PC-3 (cell line): ENCODE measurements around the gene ZCCHC24.

Experiments
- EZH2 ChIP-seq: fragments of 300-600 bp; sonication (generic); IDR thresholded peaks from one replicate; pipeline ENCODE4 v1.6.1; 2017; ENCODE audit warnings: antibody characterized with exemption, mild to moderate bottlenecking, low read length; ENCODE audit not compliant: unreplicated experiment
- EZH2phosphoT487 ChIP-seq: fragments of 300-600 bp; sonication (generic); IDR thresholded peaks from 2 replicates; pipeline ENCODE4 v1.6.1; 2018; ENCODE audit warnings: mild to moderate bottlenecking, antibody characterized with exemption, low read length, borderline replicate concordance
- TF ChIP-seq, protein P1 (sequence below): fragments of 300-600 bp; sonication (generic); conservative IDR thresholded peaks from 2 replicates; pipeline ENCODE4 v1.5.1; 2017; ENCODE audit warnings: antibody characterized with exemption, low read depth, mild to moderate bottlenecking, low read length

- TF ChIP-seq EZH2 (no peak), EZH2phosphoT487 (no peak)
- TF ChIP-seq, protein P1, sequence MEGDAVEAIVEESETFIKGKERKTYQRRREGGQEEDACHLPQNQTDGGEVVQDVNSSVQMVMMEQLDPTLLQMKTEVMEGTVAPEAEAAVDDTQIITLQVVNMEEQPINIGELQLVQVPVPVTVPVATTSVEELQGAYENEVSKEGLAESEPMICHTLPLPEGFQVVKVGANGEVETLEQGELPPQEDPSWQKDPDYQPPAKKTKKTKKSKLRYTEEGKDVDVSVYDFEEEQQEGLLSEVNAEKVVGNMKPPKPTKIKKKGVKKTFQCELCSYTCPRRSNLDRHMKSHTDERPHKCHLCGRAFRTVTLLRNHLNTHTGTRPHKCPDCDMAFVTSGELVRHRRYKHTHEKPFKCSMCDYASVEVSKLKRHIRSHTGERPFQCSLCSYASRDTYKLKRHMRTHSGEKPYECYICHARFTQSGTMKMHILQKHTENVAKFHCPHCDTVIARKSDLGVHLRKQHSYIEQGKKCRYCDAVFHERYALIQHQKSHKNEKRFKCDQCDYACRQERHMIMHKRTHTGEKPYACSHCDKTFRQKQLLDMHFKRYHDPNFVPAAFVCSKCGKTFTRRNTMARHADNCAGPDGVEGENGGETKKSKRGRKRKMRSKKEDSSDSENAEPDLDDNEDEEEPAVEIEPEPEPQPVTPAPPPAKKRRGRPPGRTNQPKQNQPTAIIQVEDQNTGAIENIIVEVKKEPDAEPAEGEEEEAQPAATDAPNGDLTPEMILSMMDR: no peak; the same call in 1 of the 2 replicates
Measured at GRCh38 chr10:79347894-79348639, 97.4 kb downstream of the ZCCHC24 start.
